GM23338 (cell line): ENCODE data around the gene HIPK1. TPM values are rescaled to one million over a fixed set of nuclear protein-coding genes. Genes with fewer than 3 reads are reported as not detected.
"Not testable (repeated sequence)": the region's sequence is repeated elsewhere in the genome, so short reads cannot be mapped to it uniquely, and the experiment has no call there.

Source experiments
- ATAC-seq: fragments of 200-7000 bp; cut with Tn5 transposase; 3 replicates; pipeline ENCODE4 v1.9.1; 2020
- DNase-seq: peaks from one replicate; pipeline ENCODE4 v3.0.0-alpha.2; 2015; ENCODE audit warnings: low spot score
- H2AFZ ChIP-seq: fragments of 200-600 bp; sonication (generic); 2 replicates; pipeline ENCODE4 v1.8.0; 2016; ENCODE audit warnings: antibody characterized with exemption, mild to moderate bottlenecking, moderate library complexity
- H3F3A ChIP-seq: fragments of 200-600 bp; sonication (generic); replicated peaks from 2 replicates; pipeline ENCODE4 v1.8.0; 2017; ENCODE audit warnings: antibody characterized with exemption, mixed run types, low read depth
- H3K27ac ChIP-seq: fragments of 200-600 bp; sonication (generic); 2 replicates; pipeline ENCODE4 v1.6.1; 2016; ENCODE audit warnings: low read depth
- H3K27me3 ChIP-seq: fragments of 200-600 bp; sonication (generic); 2 replicates; pipeline ENCODE4 v1.8.0; 2016; ENCODE audit warnings: mild to moderate bottlenecking, mixed run types, moderate library complexity; ENCODE audit not compliant: insufficient read depth
- H3K36me3 ChIP-seq: fragments of 200-600 bp; sonication (generic); 2 replicates; pipeline ENCODE4 v1.8.0; 2016; ENCODE audit warnings: mild to moderate bottlenecking; ENCODE audit not compliant: insufficient read depth
- H3K4me1 ChIP-seq: fragments of 200-600 bp; sonication (generic); 2 replicates; pipeline ENCODE4 v1.8.0; 2016; ENCODE audit warnings: mild to moderate bottlenecking, moderate library complexity; ENCODE audit not compliant: insufficient read depth
- H3K4me2 ChIP-seq: fragments of 200-600 bp; sonication (generic); 2 replicates; pipeline ENCODE4 v1.7.1; 2017; ENCODE audit warnings: mixed run types
- H3K4me3 ChIP-seq: fragments of 200-600 bp; sonication (generic); 2 replicates; pipeline ENCODE4 v1.6.1; 2016; ENCODE audit warnings: mixed run types
- H3K79me2 ChIP-seq: fragments of 200-600 bp; sonication (generic); replicated peaks from 2 replicates; pipeline ENCODE4 v1.8.0; 2017; ENCODE audit warnings: mild to moderate bottlenecking; ENCODE audit not compliant: insufficient read depth
- H3K9me2 ChIP-seq: fragments of 200-600 bp; sonication (generic); 2 replicates; pipeline ENCODE4 v1.8.0; 2017; ENCODE audit not compliant: insufficient read depth
- H4K20me1 ChIP-seq: fragments of 200-600 bp; sonication (generic); replicated peaks from 2 replicates; pipeline ENCODE4 v1.8.0; 2017; ENCODE audit warnings: mild to moderate bottlenecking; ENCODE audit not compliant: insufficient read depth
- H3K27ac Mint-ChIP-seq: 2 replicates; pipeline ENCODE4 v1.8.0; 2020; ENCODE audit warnings: inconsistent platforms, mild to moderate bottlenecking, moderate library complexity, mixed read lengths
- H3K27me3 Mint-ChIP-seq: 3 replicates; pipeline ENCODE4 v1.8.0; 2022; ENCODE audit warnings: low read depth, mild to moderate bottlenecking, moderate library complexity, mixed read lengths, inconsistent platforms; ENCODE audit not compliant: insufficient read depth, poor library complexity
- H3K36me3 Mint-ChIP-seq: 3 replicates; pipeline ENCODE4 v1.8.0; 2021; ENCODE audit warnings: low read depth, mild to moderate bottlenecking, inconsistent platforms, moderate library complexity, mixed read lengths
- H3K4me1 Mint-ChIP-seq: 3 replicates; pipeline ENCODE4 v1.8.0; 2020; ENCODE audit warnings: mild to moderate bottlenecking, inconsistent platforms, mixed read lengths
- H3K4me3 Mint-ChIP-seq: 3 replicates; pipeline ENCODE4 v1.8.0; 2021; ENCODE audit warnings: moderate library complexity, mild to moderate bottlenecking, inconsistent platforms, mixed read lengths
- H3K9me3 Mint-ChIP-seq: 3 replicates; pipeline ENCODE4 v1.8.0; 2020; ENCODE audit warnings: moderate library complexity, mild to moderate bottlenecking, inconsistent platforms, mixed read lengths
- CREB1 ChIP-seq: fragments of 250-450 bp; sonication (Bioruptor Pico); IDR thresholded peaks from 2 replicates; pipeline ENCODE4 v1.5.0; 2020; ENCODE audit warnings: low read depth, mild to moderate bottlenecking, moderate library complexity
- EZH2 ChIP-seq: fragments of 200-600 bp; sonication (generic); IDR thresholded peaks from one replicate; pipeline ENCODE4 v1.8.0; 2017; ENCODE audit warnings: antibody characterized with exemption, mild to moderate bottlenecking, low read depth; ENCODE audit not compliant: unreplicated experiment
- EZH2phosphoT487 ChIP-seq: fragments of 200-600 bp; sonication (generic); IDR thresholded peaks from one replicate; pipeline ENCODE4 v1.8.1; 2018; ENCODE audit warnings: antibody characterized with exemption; ENCODE audit not compliant: unreplicated experiment
- JUNB ChIP-seq: IDR thresholded peaks from one replicate; pipeline ENCODE4 v1.6.1; 2016; ENCODE audit warnings: antibody characterized with exemption; ENCODE audit not compliant: unreplicated experiment
- NANOG ChIP-seq: IDR thresholded peaks from 2 replicates; pipeline ENCODE4 v1.6.1; 2016; ENCODE audit warnings: antibody characterized with exemption, borderline replicate concordance
- POLR2AphosphoS5 ChIP-seq: IDR thresholded peaks from 2 replicates; pipeline ENCODE4 v1.6.1; 2016; ENCODE audit warnings: antibody characterized with exemption, low read depth
- STAT1 ChIP-seq: IDR thresholded peaks from one replicate; pipeline ENCODE4 v1.6.1; 2016; ENCODE audit warnings: antibody characterized with exemption; ENCODE audit not compliant: unreplicated experiment
- ZNF114 ChIP-seq: fragments of 250-450 bp; sonication (Bioruptor Pico); IDR thresholded peaks from 2 replicates; pipeline ENCODE4 v1.5.0; 2020; ENCODE audit warnings: mild to moderate bottlenecking, moderate library complexity
- ZNF331 ChIP-seq: fragments of 250-450 bp; sonication (Bioruptor Pico); IDR thresholded peaks from 2 replicates; pipeline ENCODE4 v1.5.0; 2020; ENCODE audit warnings: low read depth, mild to moderate bottlenecking, moderate library complexity
- polyA plus RNA-seq: library from polyadenylated mRNA; unstranded; fragments of >200 nt; fragmentation: Nextera tagmentation; extraction: Ambion mirVana; gene quantifications from 2 replicates; pipeline ENCODE4 v1.2.1, GENCODE V29; 2016
- total RNA-seq: library from RNA; depleted of rRNA; stranded (reverse); fragments of >200 nt; shearing (Covaris generic); gene quantifications from 2 replicates; pipeline ENCODE4 v1.2.3, GENCODE V29; 2014
- TF ChIP-seq, protein P1 (sequence below): IDR thresholded peaks from one replicate; pipeline ENCODE4 v1.6.1; 2018; ENCODE audit warnings: antibody characterized with exemption; ENCODE audit not compliant: unreplicated experiment
- TF ChIP-seq, protein P2 (sequence below): IDR thresholded peaks from 2 replicates; pipeline ENCODE4 v1.6.1; 2016; ENCODE audit warnings: antibody characterized with exemption
- TF ChIP-seq, protein P3 (sequence below), 2 experiments: fragments of 200-600 bp in 1 of 2; sonication (generic) in 1 of 2; conservative IDR thresholded peaks; 2 replicates each; pipeline versions ENCODE4 v1.5.1 to v1.6.1; 2016 to 2017; ENCODE audit warnings: antibody characterized with exemption in 2 of 2, low read depth in 2 of 2, mild to moderate bottlenecking in 2 of 2, moderate library complexity in 1 of 2

Gene HIPK1
- total and polyA plus RNA-seq, 2 experiments from 2014 or later, result 14.3 to 47.5 TPM

DNA sequence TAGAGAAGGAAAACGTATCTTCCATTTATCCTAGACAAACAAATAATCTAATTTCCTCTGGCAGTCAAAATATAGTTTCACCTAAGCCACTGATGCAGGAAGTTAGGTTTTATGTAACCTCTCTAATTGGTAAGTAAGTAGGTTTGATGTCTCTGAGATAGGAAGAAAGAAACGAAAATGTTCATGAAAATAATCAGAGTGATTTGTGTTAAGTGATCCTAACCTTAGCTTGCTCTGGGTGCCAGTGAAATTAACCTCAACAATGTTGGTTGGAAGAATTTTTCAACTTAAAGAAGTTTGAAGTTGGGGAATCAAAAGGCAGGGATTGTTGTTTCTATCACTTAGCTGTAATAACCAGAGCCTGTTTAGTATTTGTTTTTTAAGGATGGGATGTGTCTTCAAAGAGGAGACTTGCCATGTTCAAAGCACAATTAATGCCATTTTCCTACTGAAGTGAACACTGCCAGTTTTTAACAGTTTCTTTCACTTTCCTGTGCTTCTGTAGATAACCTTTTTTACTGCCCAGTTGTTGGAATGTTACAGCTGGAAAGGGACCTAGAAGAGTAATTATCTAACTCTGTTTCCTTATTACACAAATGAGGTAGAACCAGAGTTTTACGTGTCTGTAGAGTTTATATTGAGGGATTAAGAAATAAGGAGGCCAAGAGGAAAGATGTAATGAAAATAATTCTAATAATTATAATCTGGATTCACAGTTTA lies 18.4 kb downstream of the HIPK1 start (continued):
- TF ChIP-seq EZH2phosphoT487, result no peak
- TF ChIP-seq, protein P1, sequence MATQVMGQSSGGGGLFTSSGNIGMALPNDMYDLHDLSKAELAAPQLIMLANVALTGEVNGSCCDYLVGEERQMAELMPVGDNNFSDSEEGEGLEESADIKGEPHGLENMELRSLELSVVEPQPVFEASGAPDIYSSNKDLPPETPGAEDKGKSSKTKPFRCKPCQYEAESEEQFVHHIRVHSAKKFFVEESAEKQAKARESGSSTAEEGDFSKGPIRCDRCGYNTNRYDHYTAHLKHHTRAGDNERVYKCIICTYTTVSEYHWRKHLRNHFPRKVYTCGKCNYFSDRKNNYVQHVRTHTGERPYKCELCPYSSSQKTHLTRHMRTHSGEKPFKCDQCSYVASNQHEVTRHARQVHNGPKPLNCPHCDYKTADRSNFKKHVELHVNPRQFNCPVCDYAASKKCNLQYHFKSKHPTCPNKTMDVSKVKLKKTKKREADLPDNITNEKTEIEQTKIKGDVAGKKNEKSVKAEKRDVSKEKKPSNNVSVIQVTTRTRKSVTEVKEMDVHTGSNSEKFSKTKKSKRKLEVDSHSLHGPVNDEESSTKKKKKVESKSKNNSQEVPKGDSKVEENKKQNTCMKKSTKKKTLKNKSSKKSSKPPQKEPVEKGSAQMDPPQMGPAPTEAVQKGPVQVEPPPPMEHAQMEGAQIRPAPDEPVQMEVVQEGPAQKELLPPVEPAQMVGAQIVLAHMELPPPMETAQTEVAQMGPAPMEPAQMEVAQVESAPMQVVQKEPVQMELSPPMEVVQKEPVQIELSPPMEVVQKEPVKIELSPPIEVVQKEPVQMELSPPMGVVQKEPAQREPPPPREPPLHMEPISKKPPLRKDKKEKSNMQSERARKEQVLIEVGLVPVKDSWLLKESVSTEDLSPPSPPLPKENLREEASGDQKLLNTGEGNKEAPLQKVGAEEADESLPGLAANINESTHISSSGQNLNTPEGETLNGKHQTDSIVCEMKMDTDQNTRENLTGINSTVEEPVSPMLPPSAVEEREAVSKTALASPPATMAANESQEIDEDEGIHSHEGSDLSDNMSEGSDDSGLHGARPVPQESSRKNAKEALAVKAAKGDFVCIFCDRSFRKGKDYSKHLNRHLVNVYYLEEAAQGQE, result no peak
- TF ChIP-seq, protein P2, sequence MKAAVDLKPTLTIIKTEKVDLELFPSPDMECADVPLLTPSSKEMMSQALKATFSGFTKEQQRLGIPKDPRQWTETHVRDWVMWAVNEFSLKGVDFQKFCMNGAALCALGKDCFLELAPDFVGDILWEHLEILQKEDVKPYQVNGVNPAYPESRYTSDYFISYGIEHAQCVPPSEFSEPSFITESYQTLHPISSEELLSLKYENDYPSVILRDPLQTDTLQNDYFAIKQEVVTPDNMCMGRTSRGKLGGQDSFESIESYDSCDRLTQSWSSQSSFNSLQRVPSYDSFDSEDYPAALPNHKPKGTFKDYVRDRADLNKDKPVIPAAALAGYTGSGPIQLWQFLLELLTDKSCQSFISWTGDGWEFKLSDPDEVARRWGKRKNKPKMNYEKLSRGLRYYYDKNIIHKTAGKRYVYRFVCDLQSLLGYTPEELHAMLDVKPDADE, result no peak
- TF ChIP-seq ZNF331 (CRISPR knock-in tag), result no peak
- TF ChIP-seq POLR2AphosphoS5, result no peak
- TF ChIP-seq, protein P3, sequence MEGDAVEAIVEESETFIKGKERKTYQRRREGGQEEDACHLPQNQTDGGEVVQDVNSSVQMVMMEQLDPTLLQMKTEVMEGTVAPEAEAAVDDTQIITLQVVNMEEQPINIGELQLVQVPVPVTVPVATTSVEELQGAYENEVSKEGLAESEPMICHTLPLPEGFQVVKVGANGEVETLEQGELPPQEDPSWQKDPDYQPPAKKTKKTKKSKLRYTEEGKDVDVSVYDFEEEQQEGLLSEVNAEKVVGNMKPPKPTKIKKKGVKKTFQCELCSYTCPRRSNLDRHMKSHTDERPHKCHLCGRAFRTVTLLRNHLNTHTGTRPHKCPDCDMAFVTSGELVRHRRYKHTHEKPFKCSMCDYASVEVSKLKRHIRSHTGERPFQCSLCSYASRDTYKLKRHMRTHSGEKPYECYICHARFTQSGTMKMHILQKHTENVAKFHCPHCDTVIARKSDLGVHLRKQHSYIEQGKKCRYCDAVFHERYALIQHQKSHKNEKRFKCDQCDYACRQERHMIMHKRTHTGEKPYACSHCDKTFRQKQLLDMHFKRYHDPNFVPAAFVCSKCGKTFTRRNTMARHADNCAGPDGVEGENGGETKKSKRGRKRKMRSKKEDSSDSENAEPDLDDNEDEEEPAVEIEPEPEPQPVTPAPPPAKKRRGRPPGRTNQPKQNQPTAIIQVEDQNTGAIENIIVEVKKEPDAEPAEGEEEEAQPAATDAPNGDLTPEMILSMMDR (conservative IDR thresholded peaks at IDR 0.05; ENCODE audit: low read depth in 2 of 2), result no peak
- TF ChIP-seq JUNB, result no peak
- no peak for TF ChIP-seq STAT1
- TF ChIP-seq EZH2, result no peak
- no peak for TF ChIP-seq CREB1 (CRISPR knock-in tag)
- no peak for TF ChIP-seq ZNF114 (CRISPR knock-in tag)
- no peak for TF ChIP-seq NANOG

DNA sequence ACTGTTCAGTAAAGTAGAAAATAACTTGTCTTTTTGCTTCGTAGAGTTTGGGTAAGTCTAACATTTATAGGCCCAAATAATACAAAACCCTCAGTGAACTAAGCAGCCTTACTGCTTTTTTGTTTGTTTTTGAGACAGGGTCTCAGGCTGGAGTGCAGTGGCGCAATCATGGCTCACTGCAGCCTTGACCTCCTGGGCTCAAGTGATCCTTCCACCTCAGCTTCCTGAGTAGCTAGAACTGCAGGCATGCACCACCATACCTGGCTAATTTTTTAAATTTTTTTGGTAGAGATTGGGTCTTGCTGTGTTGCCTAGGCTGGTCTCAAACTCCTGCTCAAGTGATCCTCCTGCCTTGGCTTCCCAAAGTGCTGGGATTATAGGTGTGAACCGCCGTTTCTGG lies 19.0 kb downstream of the HIPK1 start:
- Histone ChIP-seq H3K27ac (0 out of 2 replicates have a peak overlapping the region, but pooled peaks have one; percentile 47), H3K79me2 (peaks cover 59% of the 10 kb centered on the region)
- H3K4me2 ChIP-seq, H3K27me3 ChIP-seq, H3K36me3 Mint-ChIP-seq, H3K4me3 ChIP-seq, H3F3A ChIP-seq, H2AFZ ChIP-seq, H3K4me1 ChIP-seq, H3K36me3 ChIP-seq, H3K4me3 Mint-ChIP-seq, H3K9me3 Mint-ChIP-seq, DNase-seq, H4K20me1 ChIP-seq, ATAC-seq, H3K27ac Mint-ChIP-seq, H3K9me2 ChIP-seq, H3K27me3 Mint-ChIP-seq: not testable (repeated sequence)
- peaks cover 22% of the 10 kb centered on the region for H3K4me1 Mint-ChIP-seq
